HL-60 (cell line): ENCODE data around the gene ARMS2.

ENCODE experiments used
- DNase-seq, 2 experiments: peaks; one replicate each; pipeline ENCODE4 v3.0.0-alpha.2; 2010 to 2020; ENCODE audit warnings: low read depth in 1 of 2, low spot score in 1 of 2
- H3K27ac ChIP-seq: fragments of 250-450 bp; sonication (Bioruptor Pico); replicated peaks from 2 replicates; pipeline ENCODE4 v1.5.1; 2020; ENCODE audit warnings: mild to moderate bottlenecking, moderate library complexity
- H3K27me3 ChIP-seq: fragments of 250-450 bp; sonication (Bioruptor Pico); 2 replicates; pipeline ENCODE4 v1.5.1; 2021; ENCODE audit warnings: mild to moderate bottlenecking, moderate library complexity; ENCODE audit not compliant: insufficient read depth, poor library complexity, severe bottlenecking
- H3K4me3 ChIP-seq: replicated peaks from 2 replicates; pipeline ENCODE4 v1.5.1; 2011; ENCODE audit warnings: mild to moderate bottlenecking, control low read depth, low read length; ENCODE audit not compliant: insufficient read depth
- GABPA ChIP-seq: IDR thresholded peaks from 2 replicates; pipeline ENCODE4 v1.6.1; 2012; ENCODE audit warnings: low read depth
- POLR2AphosphoS5 ChIP-seq: IDR thresholded peaks from 2 replicates; pipeline ENCODE4 v1.6.1; 2012; ENCODE audit warnings: low read depth
- SPI1 ChIP-seq: IDR thresholded peaks from 2 replicates; pipeline ENCODE4 v1.6.1; 2012; ENCODE audit warnings: low read depth, mild to moderate bottlenecking, borderline replicate concordance
- TF ChIP-seq, protein P1 (sequence below): IDR thresholded peaks from 2 replicates; pipeline ENCODE4 v1.6.1; 2012; ENCODE audit warnings: low read depth; ENCODE audit not compliant: insufficient replicate concordance
- TF ChIP-seq, protein P2 (sequence below): IDR thresholded peaks from one replicate; pipeline ENCODE4 v1.5.1; 2011; ENCODE audit warnings: low read length, control low read depth, inconsistent platforms; ENCODE audit not compliant: insufficient read depth

ARMS2 gene

DNA sequence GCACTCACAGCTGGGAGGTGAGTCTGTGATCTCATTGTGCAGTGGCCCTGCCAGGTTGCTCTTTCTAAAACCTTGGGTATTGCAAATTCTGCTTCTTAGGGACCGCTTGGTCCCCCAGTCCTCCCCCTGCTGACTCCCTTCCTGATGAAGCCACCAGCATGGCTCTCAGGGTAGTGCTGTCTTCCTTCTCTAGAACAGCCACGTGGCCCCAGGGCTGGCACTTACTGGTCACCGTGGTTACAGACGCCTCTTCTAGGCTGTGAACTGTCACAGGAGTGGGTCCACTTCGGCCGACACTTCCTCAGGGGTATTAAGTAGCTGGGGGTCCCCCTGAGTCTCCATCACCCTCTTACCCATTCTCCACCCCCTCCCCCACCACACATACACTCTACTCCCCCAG, 4.2 kb downstream of the ARMS2 start:
- no peak overlapping the region for H3K4me3 ChIP-seq
- H3K27me3 ChIP-seq: peaks cover 42% of the 10 kb centered on the region
- no peak overlapping the region for H3K27ac ChIP-seq
- DNase-seq: no peak
- TF ChIP-seq GABPA (no peak), POLR2AphosphoS5 (no peak), SPI1 (no peak)
- TF ChIP-seq, protein P1, sequence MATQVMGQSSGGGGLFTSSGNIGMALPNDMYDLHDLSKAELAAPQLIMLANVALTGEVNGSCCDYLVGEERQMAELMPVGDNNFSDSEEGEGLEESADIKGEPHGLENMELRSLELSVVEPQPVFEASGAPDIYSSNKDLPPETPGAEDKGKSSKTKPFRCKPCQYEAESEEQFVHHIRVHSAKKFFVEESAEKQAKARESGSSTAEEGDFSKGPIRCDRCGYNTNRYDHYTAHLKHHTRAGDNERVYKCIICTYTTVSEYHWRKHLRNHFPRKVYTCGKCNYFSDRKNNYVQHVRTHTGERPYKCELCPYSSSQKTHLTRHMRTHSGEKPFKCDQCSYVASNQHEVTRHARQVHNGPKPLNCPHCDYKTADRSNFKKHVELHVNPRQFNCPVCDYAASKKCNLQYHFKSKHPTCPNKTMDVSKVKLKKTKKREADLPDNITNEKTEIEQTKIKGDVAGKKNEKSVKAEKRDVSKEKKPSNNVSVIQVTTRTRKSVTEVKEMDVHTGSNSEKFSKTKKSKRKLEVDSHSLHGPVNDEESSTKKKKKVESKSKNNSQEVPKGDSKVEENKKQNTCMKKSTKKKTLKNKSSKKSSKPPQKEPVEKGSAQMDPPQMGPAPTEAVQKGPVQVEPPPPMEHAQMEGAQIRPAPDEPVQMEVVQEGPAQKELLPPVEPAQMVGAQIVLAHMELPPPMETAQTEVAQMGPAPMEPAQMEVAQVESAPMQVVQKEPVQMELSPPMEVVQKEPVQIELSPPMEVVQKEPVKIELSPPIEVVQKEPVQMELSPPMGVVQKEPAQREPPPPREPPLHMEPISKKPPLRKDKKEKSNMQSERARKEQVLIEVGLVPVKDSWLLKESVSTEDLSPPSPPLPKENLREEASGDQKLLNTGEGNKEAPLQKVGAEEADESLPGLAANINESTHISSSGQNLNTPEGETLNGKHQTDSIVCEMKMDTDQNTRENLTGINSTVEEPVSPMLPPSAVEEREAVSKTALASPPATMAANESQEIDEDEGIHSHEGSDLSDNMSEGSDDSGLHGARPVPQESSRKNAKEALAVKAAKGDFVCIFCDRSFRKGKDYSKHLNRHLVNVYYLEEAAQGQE: no peak

DNA sequence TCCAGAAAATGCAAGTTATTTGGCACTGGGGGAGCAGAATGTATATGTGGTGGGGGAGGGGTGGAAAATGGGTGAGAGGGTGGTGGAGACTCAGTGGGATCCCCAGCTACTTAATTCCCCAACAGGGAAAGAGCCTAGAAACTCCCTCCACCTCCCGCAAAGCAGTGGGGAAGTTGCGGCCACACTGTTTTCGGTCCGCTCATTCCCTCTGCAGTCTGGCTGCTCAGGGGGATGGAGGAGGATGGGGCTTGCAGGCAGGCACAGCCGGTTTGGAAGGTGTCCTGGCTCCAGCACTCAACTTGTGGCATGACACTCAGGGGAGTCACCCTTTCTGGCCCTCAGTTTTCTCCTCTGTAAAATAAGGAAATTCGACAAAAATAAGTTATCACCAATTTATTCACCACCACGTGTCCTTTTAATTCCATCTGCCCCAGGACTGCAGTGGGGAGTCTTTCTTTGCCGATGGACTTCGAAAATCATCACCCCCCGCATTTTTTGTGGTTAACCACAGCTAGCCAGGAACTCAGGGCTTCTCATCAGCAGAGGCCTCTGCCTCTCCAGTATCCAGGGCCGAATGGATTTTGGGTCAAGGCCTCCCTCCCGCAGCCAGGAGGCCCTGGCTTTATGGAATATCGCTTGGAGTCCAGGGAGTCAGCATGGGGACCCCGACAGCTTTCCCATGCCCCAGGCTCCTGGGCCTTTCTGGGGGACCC, 5.3 kb downstream of the ARMS2 start:
- H3K27ac ChIP-seq: no peak overlapping the region

DNA sequence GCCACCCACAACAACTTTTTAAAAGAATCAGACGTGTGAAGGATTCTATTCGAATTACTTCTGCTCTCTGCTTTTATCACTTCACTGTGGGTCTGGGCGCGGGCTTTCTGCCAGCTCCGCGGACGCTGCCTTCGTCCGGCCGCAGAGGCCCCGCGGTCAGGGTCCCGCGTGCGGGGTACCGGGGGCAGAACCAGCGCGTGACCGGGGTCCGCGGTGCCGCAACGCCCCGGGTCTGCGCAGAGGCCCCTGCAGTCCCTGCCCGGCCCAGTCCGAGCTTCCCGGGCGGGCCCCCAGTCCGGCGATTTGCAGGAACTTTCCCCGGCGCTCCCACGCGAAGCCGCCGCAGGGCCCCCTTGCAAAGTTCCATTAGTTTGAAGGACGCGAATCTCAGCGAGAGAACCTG, 6.4 kb downstream of the ARMS2 start:
- DNase-seq: no peak
- peaks cover 44% of the 10 kb centered on the region for H3K27me3 ChIP-seq
- no peak overlapping the region for H3K27ac ChIP-seq
- no peak for TF ChIP-seq GABPA
- TF ChIP-seq, protein P2, sequence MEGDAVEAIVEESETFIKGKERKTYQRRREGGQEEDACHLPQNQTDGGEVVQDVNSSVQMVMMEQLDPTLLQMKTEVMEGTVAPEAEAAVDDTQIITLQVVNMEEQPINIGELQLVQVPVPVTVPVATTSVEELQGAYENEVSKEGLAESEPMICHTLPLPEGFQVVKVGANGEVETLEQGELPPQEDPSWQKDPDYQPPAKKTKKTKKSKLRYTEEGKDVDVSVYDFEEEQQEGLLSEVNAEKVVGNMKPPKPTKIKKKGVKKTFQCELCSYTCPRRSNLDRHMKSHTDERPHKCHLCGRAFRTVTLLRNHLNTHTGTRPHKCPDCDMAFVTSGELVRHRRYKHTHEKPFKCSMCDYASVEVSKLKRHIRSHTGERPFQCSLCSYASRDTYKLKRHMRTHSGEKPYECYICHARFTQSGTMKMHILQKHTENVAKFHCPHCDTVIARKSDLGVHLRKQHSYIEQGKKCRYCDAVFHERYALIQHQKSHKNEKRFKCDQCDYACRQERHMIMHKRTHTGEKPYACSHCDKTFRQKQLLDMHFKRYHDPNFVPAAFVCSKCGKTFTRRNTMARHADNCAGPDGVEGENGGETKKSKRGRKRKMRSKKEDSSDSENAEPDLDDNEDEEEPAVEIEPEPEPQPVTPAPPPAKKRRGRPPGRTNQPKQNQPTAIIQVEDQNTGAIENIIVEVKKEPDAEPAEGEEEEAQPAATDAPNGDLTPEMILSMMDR: no peak
- TF ChIP-seq, protein P1: no peak
- no peak for TF ChIP-seq POLR2AphosphoS5
- no peak for TF ChIP-seq SPI1
- no peak overlapping the region for H3K4me3 ChIP-seq

More for the DNA sequence above, 5.3 kb downstream of the ARMS2 start:
- DNase-seq: no peak
- Histone ChIP-seq H3K27me3 (peaks cover 42% of the 10 kb centered on the region), H3K4me3 (no peak overlapping the region)
- no peak for TF ChIP-seq SPI1

DNA sequence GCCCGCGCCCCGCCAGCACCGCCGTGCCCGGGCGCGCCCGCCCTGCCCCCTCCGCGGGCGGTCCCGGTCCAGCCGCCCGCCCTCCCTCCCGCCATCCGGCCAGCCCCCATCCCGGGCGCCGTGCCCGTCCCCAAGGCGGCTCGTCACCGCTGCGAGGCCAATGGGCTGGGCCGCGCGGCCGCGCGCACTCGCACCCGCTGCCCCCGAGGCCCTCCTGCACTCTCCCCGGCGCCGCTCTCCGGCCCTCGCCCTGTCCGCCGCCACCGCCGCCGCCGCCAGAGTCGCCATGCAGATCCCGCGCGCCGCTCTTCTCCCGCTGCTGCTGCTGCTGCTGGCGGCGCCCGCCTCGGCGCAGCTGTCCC, 6.9 kb downstream of the ARMS2 start, which contains the start of gene HTRA1:
HTRA1 (plus strand) TSS at position 187 of the 362 bp plus-strand sequence; CDS start at position 287, 100 bp downstream.
- TF ChIP-seq GABPA: no peak
- no peak for DNase-seq
- Histone ChIP-seq H3K27me3 (peaks cover 43% of the 10 kb centered on the region), H3K27ac (no peak within 1 kb of the TSS), H3K4me3 (no peak within 1 kb of the TSS)

DNA sequence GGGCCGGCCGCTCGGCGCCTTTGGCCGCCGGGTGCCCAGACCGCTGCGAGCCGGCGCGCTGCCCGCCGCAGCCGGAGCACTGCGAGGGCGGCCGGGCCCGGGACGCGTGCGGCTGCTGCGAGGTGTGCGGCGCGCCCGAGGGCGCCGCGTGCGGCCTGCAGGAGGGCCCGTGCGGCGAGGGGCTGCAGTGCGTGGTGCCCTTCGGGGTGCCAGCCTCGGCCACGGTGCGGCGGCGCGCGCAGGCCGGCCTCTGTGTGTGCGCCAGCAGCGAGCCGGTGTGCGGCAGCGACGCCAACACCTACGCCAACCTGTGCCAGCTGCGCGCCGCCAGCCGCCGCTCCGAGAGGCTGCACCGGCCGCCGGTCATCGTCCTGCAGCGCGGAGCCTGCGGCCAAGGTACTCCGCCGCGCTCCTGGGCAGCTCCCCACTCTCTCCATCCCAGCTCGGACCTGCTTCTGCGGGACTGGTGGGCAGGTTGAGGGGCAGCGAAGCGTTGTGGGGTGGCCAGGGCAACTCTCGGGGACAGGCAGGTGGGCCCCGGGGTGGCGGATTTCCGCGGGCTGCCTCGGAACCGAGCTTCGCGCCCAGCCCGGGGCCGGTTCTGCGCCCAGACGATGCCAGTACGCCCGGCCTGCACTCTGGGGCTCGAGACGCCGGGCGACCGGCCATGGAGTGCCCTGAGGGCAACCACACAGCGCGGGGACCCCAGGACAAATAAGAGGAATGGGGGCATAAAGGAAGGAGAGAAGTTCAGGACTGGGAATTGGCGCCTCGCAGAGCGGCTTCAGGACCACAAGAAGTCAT, 7.5 kb downstream of the ARMS2 start:
- Histone ChIP-seq H3K27ac (no peak overlapping the region), H3K4me3 (no peak overlapping the region), H3K27me3 (peaks cover 42% of the 10 kb centered on the region)
- no peak for DNase-seq
- TF ChIP-seq POLR2AphosphoS5 (no peak), SPI1 (no peak), GABPA (no peak)
- TF ChIP-seq, protein P1: no peak
- TF ChIP-seq, protein P2: no peak
